Measurements from ENCODE around the gene PRDX5.

Gene PRDX5

DNA sequence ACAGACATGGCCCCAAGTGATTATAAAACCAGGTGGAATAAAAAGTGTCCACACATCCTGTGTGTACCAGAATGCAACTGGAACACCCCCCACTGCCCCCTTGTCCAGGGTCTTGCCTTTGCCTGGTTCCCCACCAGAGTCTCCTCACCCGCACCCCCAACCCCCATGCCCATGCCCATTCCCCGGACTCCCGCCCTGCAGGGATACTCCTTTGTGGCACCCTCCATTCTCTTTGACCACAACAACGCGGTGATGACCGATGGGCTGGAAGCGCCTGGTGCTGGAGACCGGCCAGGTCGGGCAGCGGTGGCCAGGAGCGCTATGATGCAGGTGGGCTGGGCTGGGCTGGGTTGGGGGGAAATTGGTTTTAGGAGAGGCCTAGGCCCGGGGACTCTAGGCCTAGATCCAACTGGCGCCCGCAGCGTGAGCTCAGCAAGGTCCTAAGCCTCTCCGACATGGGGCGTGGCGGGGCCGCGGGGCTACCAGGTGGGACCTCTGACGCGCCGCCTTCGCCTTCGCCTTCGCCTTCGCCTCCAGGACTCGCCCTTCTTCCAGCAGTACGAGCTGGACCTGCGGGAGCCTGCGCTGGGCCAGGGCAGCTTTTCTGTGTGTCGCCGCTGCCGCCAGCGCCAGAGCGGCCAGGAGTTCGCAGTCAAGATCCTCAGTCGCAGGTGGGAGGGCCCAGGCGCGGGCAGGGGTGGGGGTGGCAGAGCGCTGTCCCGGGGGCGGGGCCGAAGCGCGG lies 50.2 kb downstream of the PRDX5 start:
- no peak for DNase-seq

DNA sequence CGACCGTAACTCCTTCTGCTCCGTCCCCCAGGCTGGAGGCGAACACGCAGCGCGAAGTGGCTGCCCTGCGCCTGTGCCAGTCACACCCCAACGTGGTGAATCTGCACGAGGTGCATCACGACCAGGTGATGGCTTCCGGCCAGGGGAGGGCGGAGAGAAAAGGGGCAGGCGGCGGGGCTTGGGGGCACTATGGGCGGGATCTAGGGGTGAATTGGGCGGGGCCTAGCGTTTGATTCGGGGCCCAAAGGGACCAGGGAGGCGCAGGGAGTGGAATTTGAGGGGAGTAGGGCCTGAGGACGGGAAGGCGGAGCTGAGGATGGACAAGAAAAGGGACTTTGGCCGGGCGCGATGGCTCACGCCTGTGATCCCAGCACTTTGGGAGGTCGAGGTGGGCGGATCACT lies 50.8 kb downstream of the PRDX5 start:
- no peak for DNase-seq

DNA sequence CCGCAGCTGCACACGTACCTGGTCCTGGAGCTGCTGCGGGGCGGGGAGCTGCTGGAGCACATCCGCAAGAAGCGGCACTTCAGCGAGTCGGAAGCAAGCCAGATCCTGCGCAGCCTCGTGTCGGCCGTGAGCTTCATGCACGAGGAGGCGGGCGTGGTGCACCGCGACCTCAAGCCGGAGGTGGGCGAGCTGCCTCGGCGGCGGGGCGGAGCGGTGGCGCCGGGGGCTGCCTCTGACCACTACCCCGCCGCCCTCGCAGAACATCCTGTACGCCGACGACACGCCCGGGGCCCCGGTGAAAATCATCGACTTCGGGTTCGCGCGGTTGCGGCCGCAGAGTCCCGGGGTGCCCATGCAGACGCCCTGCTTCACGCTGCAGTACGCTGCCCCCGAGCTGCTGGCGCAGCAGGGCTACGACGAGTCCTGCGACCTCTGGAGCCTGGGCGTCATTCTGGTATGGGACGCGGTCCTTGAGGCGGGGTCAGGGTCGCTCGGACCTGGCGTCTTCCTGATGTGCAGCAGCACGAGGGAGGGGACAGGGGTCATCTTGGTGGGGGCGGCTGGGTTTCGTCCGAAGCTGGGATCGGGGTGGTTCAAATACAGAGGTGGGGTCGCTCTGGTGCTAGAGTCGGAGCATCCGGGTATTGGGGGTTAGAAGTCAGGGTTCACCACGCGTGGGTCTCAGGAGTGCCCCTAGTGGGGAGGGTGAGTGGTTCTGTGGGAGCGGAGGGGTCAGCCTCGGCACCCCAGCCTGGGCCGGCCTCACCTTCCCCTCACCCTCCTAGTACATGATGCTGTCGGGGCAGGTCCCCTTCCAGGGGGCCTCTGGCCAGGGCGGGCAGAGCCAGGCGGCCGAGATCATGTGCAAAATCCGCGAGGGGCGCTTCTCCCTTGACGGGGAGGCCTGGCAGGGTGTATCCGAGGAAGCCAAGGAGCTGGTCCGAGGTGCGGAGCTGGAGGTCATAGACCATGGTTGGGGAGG lies 51.8 kb downstream of the PRDX5 start:
- DNase-seq: no peak

DNA sequence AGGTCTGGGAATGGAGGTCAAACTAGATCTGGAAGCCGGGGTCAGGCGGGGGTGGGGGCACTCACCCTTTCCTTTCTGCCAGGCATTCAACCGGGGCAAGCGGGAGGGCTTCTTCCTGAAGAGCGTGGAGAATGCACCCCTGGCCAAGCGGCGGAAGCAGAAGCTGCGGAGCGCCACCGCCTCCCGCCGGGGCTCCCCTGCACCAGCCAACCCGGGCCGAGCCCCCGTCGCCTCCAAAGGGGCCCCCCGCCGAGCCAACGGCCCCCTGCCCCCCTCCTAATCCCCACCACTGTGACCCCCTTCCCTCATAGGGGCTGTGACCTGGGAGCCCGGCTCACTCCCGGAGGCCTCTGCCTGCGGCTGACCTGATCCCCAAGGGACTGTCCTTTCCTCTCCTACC lies 53.3 kb downstream of the PRDX5 start:
- no peak for DNase-seq
